HG03460 (cell line): ENCODE results near the gene FAAH2.
"Not testable (repeated sequence)": the region's sequence is repeated elsewhere in the genome, so short reads cannot be mapped to it uniquely, and the experiment has no call there.

Source experiments
- ATAC-seq: cut with Tn5 transposase; IDR thresholded peaks from one replicate; pipeline ENCODE4 v1.9.1; 2021; ENCODE audit not compliant: unreplicated experiment

Gene FAAH2

GRCh38 chrX:57286507-57287251, at the start of gene FAAH2:
Gene FAAH2 (plus strand): TSS chrX:57286706. CDS start chrX:57286826, 120 bp downstream.
- peak; percentile 93 for ATAC-seq

- no peak for ATAC-seq
Measured at GRCh38 chrX:57241967-57242366, 44.5 kb upstream of the FAAH2 start.

- ATAC-seq, result no peak
Measured at GRCh38 chrX:57251965-57252364, 34.5 kb upstream of the FAAH2 start.

GRCh38 chrX:57265126-57265525, 21.4 kb upstream of the FAAH2 start:
- ATAC-seq, result no peak

- no peak for ATAC-seq
Measured at GRCh38 chrX:57266275-57266674, 20.2 kb upstream of the FAAH2 start.

GRCh38 chrX:57266871-57267270, 19.6 kb upstream of the FAAH2 start:
- ATAC-seq, result no peak

GRCh38 chrX:57267308-57267707, 19.2 kb upstream of the FAAH2 start:
- no peak for ATAC-seq

GRCh38 chrX:57270980-57271379, 15.5 kb upstream of the FAAH2 start:
- no peak for ATAC-seq

GRCh38 chrX:57282568-57282967, 3.9 kb upstream of the FAAH2 start:
- ATAC-seq, result no peak

GRCh38 chrX:57285001-57285400, 1.5 kb upstream of the FAAH2 start:
- no peak for ATAC-seq

GRCh38 chrX:57289089-57289488, 2.6 kb downstream of the FAAH2 start:
- ATAC-seq, result no peak

- ATAC-seq, result no peak
Measured at GRCh38 chrX:57294961-57295360, 8.5 kb downstream of the FAAH2 start.

GRCh38 chrX:57295679-57296078, 9.2 kb downstream of the FAAH2 start:
- ATAC-seq, result not testable (repeated sequence)

GRCh38 chrX:57313583-57314215, 27.2 kb downstream of the FAAH2 start:
- ATAC-seq, result no peak

GRCh38 chrX:57329008-57329407, 42.5 kb downstream of the FAAH2 start:
- no peak for ATAC-seq

- not testable (repeated sequence) for ATAC-seq
Measured at GRCh38 chrX:57335790-57336189, 49.3 kb downstream of the FAAH2 start.

GRCh38 chrX:57353472-57354132, 67.1 kb downstream of the FAAH2 start:
- ATAC-seq, result no peak

- no peak for ATAC-seq
Measured at GRCh38 chrX:57364145-57364544, 77.6 kb downstream of the FAAH2 start.

GRCh38 chrX:57366430-57366829, 79.9 kb downstream of the FAAH2 start:
- ATAC-seq, result no peak

GRCh38 chrX:57367649-57368048, 81.1 kb downstream of the FAAH2 start:
- ATAC-seq, result no peak

- ATAC-seq, result no peak
Measured at GRCh38 chrX:57368158-57368557, 81.7 kb downstream of the FAAH2 start.

- ATAC-seq, result no peak
Measured at GRCh38 chrX:57379296-57379695, 92.8 kb downstream of the FAAH2 start.
